ENCODE measurements around the gene CLDN22. TPM values are rescaled to one million over a fixed set of nuclear protein-coding genes. Genes with fewer than 3 reads are reported as not detected.

CLDN22 gene
- total RNA-seq, 1 donor from 2014 or later, result not detected

- Mint-ChIP-seq H3K36me3 (no peaks in the 10 kb centered on the region), H3K27ac (no peak overlapping the region), H3K4me3 (no peak overlapping the region), H3K4me1 (no peaks in the 10 kb centered on the region), H3K27me3 (ENCODE audit: low read depth) (peaks cover 9% of the 10 kb centered on the region), H3K9me3 (no peaks in the 10 kb centered on the region)
- no peak for DNase-seq (ENCODE audit: low spot score in 2 of 2, unreplicated experiment in 2 of 2)
- no peak for TF ChIP-seq CTCF (IDR thresholded peaks at IDR 0.05; ENCODE audit: unreplicated experiment)
These were observed 17.3 kb upstream of the CLDN22 start for GRCh38 chr4:183337349-183337748.

GRCh38 chr4:183335369-183335940 lies 15.4 kb upstream of the CLDN22 start:
- DNase-seq (ENCODE audit: low spot score in 2 of 2, unreplicated experiment in 2 of 2), result no peak
- no peak for TF ChIP-seq CTCF (IDR thresholded peaks at IDR 0.05; ENCODE audit: unreplicated experiment)
- H3K9me3 Mint-ChIP-seq, result no peaks in the 10 kb centered on the region
- H3K27ac Mint-ChIP-seq, result no peak overlapping the region
- no peaks in the 10 kb centered on the region for H3K36me3 Mint-ChIP-seq
- H3K27me3 Mint-ChIP-seq (ENCODE audit: low read depth), result peaks cover 11% of the 10 kb centered on the region
- no peak overlapping the region for H3K4me3 Mint-ChIP-seq
- H3K4me1 Mint-ChIP-seq, result no peaks in the 10 kb centered on the region

- no peak overlapping the region for H3K4me3 Mint-ChIP-seq
- H3K4me1 Mint-ChIP-seq, result peaks cover 2% of the 10 kb centered on the region
- no peak for TF ChIP-seq CTCF (IDR thresholded peaks at IDR 0.05; ENCODE audit: unreplicated experiment)
- DNase-seq (ENCODE audit: low spot score in 2 of 2, unreplicated experiment in 2 of 2), result no peak
- no peaks in the 10 kb centered on the region for H3K36me3 Mint-ChIP-seq
- H3K9me3 Mint-ChIP-seq, result peaks cover 6% of the 10 kb centered on the region
- peaks cover 9% of the 10 kb centered on the region for H3K27me3 Mint-ChIP-seq (ENCODE audit: low read depth)
- H3K27ac Mint-ChIP-seq, result no peak overlapping the region
These were observed 13.9 kb upstream of the CLDN22 start for GRCh38 chr4:183333983-183334382.

- Mint-ChIP-seq H3K4me1 (peaks cover 7% of the 10 kb centered on the region), H3K27me3 (ENCODE audit: low read depth) (peaks cover 9% of the 10 kb centered on the region), H3K4me3 (no peak overlapping the region), H3K9me3 (peaks cover 7% of the 10 kb centered on the region), H3K27ac (no peak overlapping the region), H3K36me3 (no peaks in the 10 kb centered on the region)
- TF ChIP-seq CTCF (IDR thresholded peaks at IDR 0.05; ENCODE audit: unreplicated experiment), result no peak
- DNase-seq (ENCODE audit: low spot score in 2 of 2, unreplicated experiment in 2 of 2), result no peak
These were observed 13.1 kb upstream of the CLDN22 start for GRCh38 chr4:183333202-183333601.

GRCh38 chr4:183332447-183332846 lies 12.4 kb upstream of the CLDN22 start:
- peaks cover 9% of the 10 kb centered on the region for H3K27me3 Mint-ChIP-seq (ENCODE audit: low read depth)
- no peak for DNase-seq (ENCODE audit: low spot score in 2 of 2, unreplicated experiment in 2 of 2)
- no peak for TF ChIP-seq CTCF (IDR thresholded peaks at IDR 0.05; ENCODE audit: unreplicated experiment)
- no peak overlapping the region for H3K27ac Mint-ChIP-seq
- no peak overlapping the region for H3K4me3 Mint-ChIP-seq
- H3K4me1 Mint-ChIP-seq, result peaks cover 7% of the 10 kb centered on the region
- H3K36me3 Mint-ChIP-seq, result no peaks in the 10 kb centered on the region
- peaks cover 7% of the 10 kb centered on the region for H3K9me3 Mint-ChIP-seq

GRCh38 chr4:183330841-183331240 lies 10.8 kb upstream of the CLDN22 start:
- Mint-ChIP-seq H3K4me1 (peaks cover 7% of the 10 kb centered on the region), H3K27me3 (ENCODE audit: low read depth) (peaks cover 9% of the 10 kb centered on the region), H3K4me3 (no peak overlapping the region), H3K9me3 (peaks cover 17% of the 10 kb centered on the region), H3K27ac (no peak overlapping the region), H3K36me3 (peaks cover 10% of the 10 kb centered on the region)
- no peak for TF ChIP-seq CTCF (IDR thresholded peaks at IDR 0.05; ENCODE audit: unreplicated experiment)
- no peak for DNase-seq (ENCODE audit: low spot score in 2 of 2, unreplicated experiment in 2 of 2)

Measured in mesothelial cell of epicardium (in vitro differentiated cells).